ENCODE measurements around the gene CACNA2D2. TPM values are rescaled to one million over a fixed set of nuclear protein-coding genes. Genes with fewer than 3 reads are reported as not detected.

Gene CACNA2D2
- total and polyA plus RNA-seq, 5 donors from 2014 or later = 0.24 to 1.2 (median 0.29) TPM

GRCh38 chr3:50350213-50350526 lies 153.3 kb downstream of the CACNA2D2 start:
- Histone ChIP-seq H3K9me3 (ENCODE audit: control insufficient read depth in 2 of 2, low read length in 2 of 2) (no peaks in the 10 kb centered on the region), H3K4me1 (ENCODE audit: control insufficient read depth, insufficient read depth, low read length, poor library complexity, severe bottlenecking) (peaks cover 48% of the 10 kb centered on the region), H3K27ac (ENCODE audit: insufficient read depth, low read length, poor library complexity, severe bottlenecking) (peak overlapping the region; percentile 93), H3K36me3 (ENCODE audit: control insufficient read depth, insufficient read depth, low read length) (peaks cover 40% of the 10 kb centered on the region), H3K4me3 (ENCODE audit: low read depth, low read length) (peak overlapping the region; percentile 81), H3K27me3 (ENCODE audit: control insufficient read depth, insufficient read depth, low read length) (no peaks in the 10 kb centered on the region)
- Mint-ChIP-seq H3K36me3 (peaks cover 13% of the 10 kb centered on the region), H3K27ac (peak overlapping the region; percentile 98 to 99 (median 99)), H3K9me3 (no peaks in the 10 kb centered on the region), H3K27me3 (no peaks in the 10 kb centered on the region), H3K4me3 (peak overlapping the region; percentile 91 to 97 (median 96)), H3K4me1 (peaks cover 5 to 85% (median 42%) of the 10 kb centered on the region in 4 donors)
- no peak for ATAC-seq (ENCODE audit: low read depth in 2 of 2)
- no peak for DNase-seq

- no peaks in the 10 kb centered on the region for H3K27me3 Mint-ChIP-seq
- H3K27me3 ChIP-seq (ENCODE audit: control insufficient read depth, insufficient read depth, low read length) = no peaks in the 10 kb centered on the region
- H3K9me3 ChIP-seq (ENCODE audit: control insufficient read depth in 2 of 2, low read length in 2 of 2) = no peaks in the 10 kb centered on the region
- peaks cover 4% of the 10 kb centered on the region for H3K36me3 Mint-ChIP-seq
- no peaks in the 10 kb centered on the region for H3K9me3 Mint-ChIP-seq
- H3K4me1 Mint-ChIP-seq = peaks cover 5 to 84% (median 38%) of the 10 kb centered on the region in 4 donors
- peaks cover 13% of the 10 kb centered on the region for H3K36me3 ChIP-seq (ENCODE audit: control insufficient read depth, insufficient read depth, low read length)
- H3K27ac ChIP-seq (ENCODE audit: insufficient read depth, low read length, poor library complexity, severe bottlenecking) = peak overlapping the region; percentile 60
- peak overlapping the region; percentile 53 to 89 (median 61) for H3K4me3 Mint-ChIP-seq
- DNase-seq = peak; percentile 73 to 88 (median 82)
- no peak overlapping the region for H3K4me3 ChIP-seq (ENCODE audit: low read depth, low read length)
- peak; percentile 24 to 26 for ATAC-seq (ENCODE audit: low read depth in 2 of 2)
- H3K4me1 ChIP-seq (ENCODE audit: control insufficient read depth, insufficient read depth, low read length, poor library complexity, severe bottlenecking) = peaks cover 52% of the 10 kb centered on the region
- H3K27ac Mint-ChIP-seq = peak overlapping the region; percentile 56 to 79 (median 69)
Observed at GRCh38 chr3:50347187-50347813, 156.1 kb downstream of the CACNA2D2 start.

GRCh38 chr3:50345586-50346234 lies 157.7 kb downstream of the CACNA2D2 start, which contains the start of gene ZMYND10:
ZMYND10 (minus strand) TSS chr3:50345732; CDS start chr3:50345579, 153 bp downstream.
- Histone ChIP-seq H3K27me3 (ENCODE audit: control insufficient read depth, insufficient read depth, low read length) (no peaks in the 10 kb centered on the region), H3K27ac (ENCODE audit: insufficient read depth, low read length, poor library complexity, severe bottlenecking) (no peak within 1 kb of the TSS), H3K4me3 (ENCODE audit: low read depth, low read length) (peak within 1 kb of the TSS; percentile 37), H3K9me3 (ENCODE audit: control insufficient read depth in 2 of 2, low read length in 2 of 2) (no peaks in the 10 kb centered on the region), H3K4me1 (ENCODE audit: control insufficient read depth, insufficient read depth, low read length, poor library complexity, severe bottlenecking) (peaks cover 54% of the 10 kb centered on the region), H3K36me3 (ENCODE audit: control insufficient read depth, insufficient read depth, low read length) (peaks cover 13% of the 10 kb centered on the region)
- peaks cover 4% of the 10 kb centered on the region for H3K36me3 Mint-ChIP-seq
- H3K27ac Mint-ChIP-seq = peak within 1 kb of the TSS; percentile 23 to 89 (median 62)
- ATAC-seq (ENCODE audit: low read depth in 2 of 2) (peak in 1 of 2 donors; percentile 22), DNase-seq (peak; percentile 72 to 77 (median 74))
- H3K4me3 Mint-ChIP-seq = peak within 1 kb of the TSS; percentile 27 to 89 (median 70)
- H3K27me3 Mint-ChIP-seq = no peaks in the 10 kb centered on the region
- no peaks in the 10 kb centered on the region for H3K9me3 Mint-ChIP-seq
- peaks cover 5 to 79% (median 38%) of the 10 kb centered on the region in 4 donors for H3K4me1 Mint-ChIP-seq

- Histone ChIP-seq H3K4me3 (ENCODE audit: low read depth, low read length) (no peak overlapping the region), H3K4me1 (ENCODE audit: control insufficient read depth, insufficient read depth, low read length, poor library complexity, severe bottlenecking) (peaks cover 56% of the 10 kb centered on the region), H3K27ac (ENCODE audit: insufficient read depth, low read length, poor library complexity, severe bottlenecking) (no peak overlapping the region), H3K36me3 (ENCODE audit: control insufficient read depth, insufficient read depth, low read length) (peaks cover 13% of the 10 kb centered on the region), H3K27me3 (ENCODE audit: control insufficient read depth, insufficient read depth, low read length) (no peaks in the 10 kb centered on the region), H3K9me3 (ENCODE audit: control insufficient read depth in 2 of 2, low read length in 2 of 2) (no peaks in the 10 kb centered on the region)
- H3K36me3 Mint-ChIP-seq = peaks cover 4% of the 10 kb centered on the region
- DNase-seq = no peak
- H3K4me1 Mint-ChIP-seq = peaks cover 5 to 75% (median 33%) of the 10 kb centered on the region in 4 donors
- no peak overlapping the region for H3K4me3 Mint-ChIP-seq
- H3K27me3 Mint-ChIP-seq = no peaks in the 10 kb centered on the region
- H3K9me3 Mint-ChIP-seq = no peaks in the 10 kb centered on the region
- H3K27ac Mint-ChIP-seq = peak overlapping the region in 1 of 3 donors; percentile 63
- ATAC-seq (ENCODE audit: low read depth in 2 of 2) = no peak
Observed at GRCh38 chr3:50345008-50345407, 158.4 kb downstream of the CACNA2D2 start.

GRCh38 chr3:50342813-50343633 lies 160.4 kb downstream of the CACNA2D2 start:
- peak overlapping the region in 1 of 3 donors; percentile 89 for H3K27ac Mint-ChIP-seq
- H3K27me3 Mint-ChIP-seq = no peaks in the 10 kb centered on the region
- no peak for ATAC-seq (ENCODE audit: low read depth in 2 of 2)
- Histone ChIP-seq H3K27me3 (ENCODE audit: control insufficient read depth, insufficient read depth, low read length) (no peaks in the 10 kb centered on the region), H3K4me3 (ENCODE audit: low read depth, low read length) (no peak overlapping the region), H3K9me3 (ENCODE audit: control insufficient read depth in 2 of 2, low read length in 2 of 2) (no peaks in the 10 kb centered on the region), H3K4me1 (ENCODE audit: control insufficient read depth, insufficient read depth, low read length, poor library complexity, severe bottlenecking) (peaks cover 64% of the 10 kb centered on the region), H3K36me3 (ENCODE audit: control insufficient read depth, insufficient read depth, low read length) (peaks cover 4% of the 10 kb centered on the region), H3K27ac (ENCODE audit: insufficient read depth, low read length, poor library complexity, severe bottlenecking) (no peak overlapping the region)
- H3K4me3 Mint-ChIP-seq = peak overlapping the region in 2 of 4 donors; percentile 92 to 94
- peaks cover 3% of the 10 kb centered on the region for H3K36me3 Mint-ChIP-seq
- peaks cover 16 to 75% (median 36%) of the 10 kb centered on the region in 4 donors for H3K4me1 Mint-ChIP-seq
- DNase-seq = no peak
- peaks cover 0 to 2% (median 0%) of the 10 kb centered on the region in 7 donors for H3K9me3 Mint-ChIP-seq

GRCh38 chr3:50341996-50342650 lies 161.3 kb downstream of the CACNA2D2 start:
- DNase-seq (no peak), ATAC-seq (ENCODE audit: low read depth in 2 of 2) (no peak)
- Histone ChIP-seq H3K27ac (ENCODE audit: insufficient read depth, low read length, poor library complexity, severe bottlenecking) (peak overlapping the region; percentile 81), H3K4me1 (ENCODE audit: control insufficient read depth, insufficient read depth, low read length, poor library complexity, severe bottlenecking) (peaks cover 66% of the 10 kb centered on the region), H3K9me3 (ENCODE audit: control insufficient read depth in 2 of 2, low read length in 2 of 2) (no peaks in the 10 kb centered on the region), H3K36me3 (ENCODE audit: control insufficient read depth, insufficient read depth, low read length) (no peaks in the 10 kb centered on the region), H3K27me3 (ENCODE audit: control insufficient read depth, insufficient read depth, low read length) (no peaks in the 10 kb centered on the region), H3K4me3 (ENCODE audit: low read depth, low read length) (no peak overlapping the region)
- H3K27me3 Mint-ChIP-seq = no peaks in the 10 kb centered on the region
- no peaks in the 10 kb centered on the region for H3K36me3 Mint-ChIP-seq
- H3K4me1 Mint-ChIP-seq = peaks cover 12 to 73% (median 33%) of the 10 kb centered on the region in 4 donors
- H3K9me3 Mint-ChIP-seq = peaks cover 0 to 3% (median 0%) of the 10 kb centered on the region in 7 donors
- H3K4me3 Mint-ChIP-seq = peak overlapping the region; percentile 79 to 94 (median 87)
- peak overlapping the region in 2 of 3 donors; percentile 82 to 89 for H3K27ac Mint-ChIP-seq

GRCh38 chr3:50341537-50341936 lies 161.9 kb downstream of the CACNA2D2 start:
- Mint-ChIP-seq H3K4me3 (peak overlapping the region; percentile 82 to 97 (median 90)), H3K36me3 (no peaks in the 10 kb centered on the region), H3K27ac (peak overlapping the region; percentile 83 to 93 (median 86)), H3K9me3 (peaks cover 0 to 3% (median 0%) of the 10 kb centered on the region in 7 donors), H3K4me1 (peaks cover 14 to 70% (median 33%) of the 10 kb centered on the region in 4 donors), H3K27me3 (no peaks in the 10 kb centered on the region)
- peaks cover 65% of the 10 kb centered on the region for H3K4me1 ChIP-seq (ENCODE audit: control insufficient read depth, insufficient read depth, low read length, poor library complexity, severe bottlenecking)
- peak overlapping the region; percentile 81 for H3K27ac ChIP-seq (ENCODE audit: insufficient read depth, low read length, poor library complexity, severe bottlenecking)
- no peak for DNase-seq
- H3K36me3 ChIP-seq (ENCODE audit: control insufficient read depth, insufficient read depth, low read length) = no peaks in the 10 kb centered on the region
- H3K27me3 ChIP-seq (ENCODE audit: control insufficient read depth, insufficient read depth, low read length) = no peaks in the 10 kb centered on the region
- no peaks in the 10 kb centered on the region for H3K9me3 ChIP-seq (ENCODE audit: control insufficient read depth in 2 of 2, low read length in 2 of 2)
- no peak overlapping the region for H3K4me3 ChIP-seq (ENCODE audit: low read depth, low read length)
- no peak for ATAC-seq (ENCODE audit: low read depth in 2 of 2)
